ENCODE results near the gene OTOP2.
A peak's percentile ranks its signal among the peaks of the same experiment; 100 is the strongest.
"Not testable (repeated sequence)": the region's sequence is repeated elsewhere in the genome, so short reads cannot be mapped to it uniquely, and the experiment has no call there.

OTOP2 gene

GRCh38 chr17:74975943-74976342 is 51.9 kb downstream of the OTOP2 start:
- no peak for DNase-seq

- DNase-seq, result no peak
Measured at GRCh38 chr17:74977802-74978201, 53.7 kb downstream of the OTOP2 start.

DNA sequence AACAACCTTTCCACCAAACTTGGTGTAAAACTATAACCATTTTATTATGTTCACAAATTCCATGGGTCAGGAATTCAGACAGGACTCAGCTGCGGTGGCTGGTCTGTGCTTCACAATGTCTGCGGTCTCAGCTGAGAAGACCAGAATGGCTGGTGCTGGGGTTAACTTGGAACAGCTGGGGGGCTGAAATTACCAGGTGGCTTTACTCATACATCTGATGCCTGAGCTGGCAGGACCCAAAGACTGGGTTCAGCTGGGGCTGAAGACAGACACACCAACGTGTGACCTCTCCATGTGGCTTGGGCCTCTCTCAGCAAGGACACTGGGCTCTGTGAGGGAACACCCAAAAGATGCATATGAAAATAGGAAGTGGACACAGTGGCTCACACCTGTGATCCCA is 54.2 kb downstream of the OTOP2 start:
- DNase-seq, result no peak

DNA sequence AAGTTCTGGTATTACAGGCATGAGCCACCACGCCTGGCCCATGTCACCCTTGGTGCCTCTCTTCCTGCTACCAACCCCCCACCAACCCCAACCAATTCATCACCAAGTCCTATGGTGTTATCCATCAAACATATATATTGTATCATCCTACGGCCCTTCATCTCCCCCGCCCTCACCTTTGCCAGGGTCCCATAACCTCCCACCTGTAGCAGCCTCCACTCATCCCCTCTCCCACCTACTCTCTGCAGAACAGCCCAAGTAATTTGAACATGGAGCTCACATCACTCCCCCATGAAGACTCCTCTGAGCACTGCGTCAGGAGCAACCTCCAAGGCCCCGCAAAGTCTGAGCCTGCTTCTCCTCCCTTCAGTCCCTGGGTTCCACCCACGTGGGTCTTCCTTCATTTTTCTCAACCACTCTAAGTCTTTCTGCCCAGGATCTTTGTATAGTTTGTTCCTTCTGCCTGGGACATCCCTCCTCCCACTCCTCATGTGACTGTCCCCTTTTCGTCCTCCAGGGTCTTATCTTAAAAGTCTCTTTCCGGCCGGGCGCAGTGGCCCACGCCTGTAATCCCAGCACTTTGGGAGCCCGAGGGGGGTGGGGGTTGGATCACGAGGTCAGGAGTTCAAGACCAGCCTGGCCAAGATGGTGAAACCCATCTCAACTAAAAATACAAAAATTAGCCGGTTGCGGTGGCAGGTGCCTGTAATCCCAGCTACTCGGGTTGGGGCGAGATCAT is 55.5 kb downstream of the OTOP2 start:
- no peak for DNase-seq

DNA sequence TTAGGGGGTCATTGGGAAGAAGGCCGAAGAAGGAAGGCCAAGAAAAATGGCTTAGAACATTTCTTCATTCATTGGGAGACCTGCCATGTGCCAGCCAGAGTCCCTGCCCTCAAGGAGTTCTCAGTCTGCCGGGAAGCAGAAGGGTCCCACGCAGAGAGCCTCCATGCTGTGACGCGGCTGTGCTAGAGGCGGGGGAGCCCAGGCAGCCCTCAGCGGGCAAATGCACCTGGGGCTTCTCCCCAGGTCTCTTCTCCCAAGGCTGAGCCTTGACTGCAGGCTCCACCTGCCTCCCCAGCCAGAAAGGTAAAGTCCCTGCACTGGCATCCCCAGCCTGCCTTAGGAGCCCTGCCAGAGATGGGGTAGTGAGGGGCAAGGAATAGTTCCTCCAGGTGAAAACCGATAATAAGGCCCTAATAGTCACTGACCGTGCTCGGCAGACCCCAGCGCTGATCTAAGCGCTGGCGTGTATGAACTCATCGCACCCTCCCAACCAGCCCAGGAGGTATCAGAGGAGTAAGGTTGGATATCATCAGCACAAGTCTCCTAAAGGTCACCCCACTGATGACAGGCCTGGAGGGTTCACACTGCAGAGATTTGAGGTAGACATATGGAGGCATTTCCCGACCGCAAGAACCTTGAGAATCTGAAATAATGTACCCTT is 57.4 kb downstream of the OTOP2 start:
- DNase-seq, result no peak

- peak; percentile 96 for DNase-seq
Measured at GRCh38 chr17:74981979-74982662, 58.0 kb downstream of the OTOP2 start.

GRCh38 chr17:74982663-74983313 is 58.7 kb downstream of the OTOP2 start:
- not testable (repeated sequence) for DNase-seq
